Activated T-cell treated with anti-CD3 and anti-CD28 coated beads, Interleukin-2, amount 50 U/mL, for 1 hour (primary cell): ENCODE measurements around the gene ZNF397.
"Not testable (repeated sequence)": the region's sequence is repeated elsewhere in the genome, so short reads cannot be mapped to it uniquely, and the experiment has no call there.

Experiments used
- DNase-seq: peaks from one replicate; pipeline ENCODE4 v3.0.0-alpha.2; 2020

The ZNF397 gene

DNA sequence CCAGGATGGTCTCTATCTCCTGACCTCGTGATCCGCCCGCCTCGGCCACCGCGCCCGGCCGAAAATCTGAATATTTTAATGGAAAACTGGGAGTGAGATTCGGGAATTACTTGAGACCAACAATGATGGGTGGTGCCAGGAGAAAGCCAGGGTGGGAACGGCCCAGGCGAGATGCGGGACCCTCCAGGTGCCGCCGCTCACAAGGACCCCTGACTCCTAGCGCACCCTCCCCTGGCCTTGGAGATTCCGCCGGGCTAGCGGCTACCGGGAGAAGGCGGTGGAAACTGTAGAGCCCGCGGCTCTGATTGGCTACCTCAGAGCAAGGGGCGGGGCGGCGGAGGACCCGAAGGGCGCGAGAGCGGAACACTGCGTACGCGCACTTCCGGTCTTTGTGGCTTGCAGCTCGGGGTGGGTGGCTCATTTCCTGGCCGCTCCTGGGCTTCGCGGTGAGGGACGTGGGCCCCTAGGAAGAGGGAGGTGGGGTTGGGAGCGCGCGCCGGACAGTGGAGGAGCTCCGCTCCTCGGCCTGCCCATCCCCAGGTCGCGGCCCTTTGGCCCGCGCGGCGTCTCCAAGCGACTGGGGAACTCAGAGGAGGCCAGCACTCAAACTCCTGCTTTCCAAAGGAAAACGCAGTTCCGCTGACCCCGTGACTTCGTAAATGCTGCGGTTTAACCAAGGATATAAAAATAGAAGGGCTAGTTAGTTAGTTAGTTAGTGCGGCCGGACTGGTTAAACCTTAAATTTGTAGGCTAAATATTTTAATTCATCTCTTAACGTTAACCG, at the start of gene ZNF397:
ZNF397 (plus strand) TSS at position 371 of the 784 bp plus-strand sequence. CDS start 1,437 bp downstream, outside the sequence.
- peak; percentile 93 for DNase-seq

GRCh38 chr18:35191698-35192025, 49.2 kb upstream of the ZNF397 start:
- DNase-seq, result no peak

DNA sequence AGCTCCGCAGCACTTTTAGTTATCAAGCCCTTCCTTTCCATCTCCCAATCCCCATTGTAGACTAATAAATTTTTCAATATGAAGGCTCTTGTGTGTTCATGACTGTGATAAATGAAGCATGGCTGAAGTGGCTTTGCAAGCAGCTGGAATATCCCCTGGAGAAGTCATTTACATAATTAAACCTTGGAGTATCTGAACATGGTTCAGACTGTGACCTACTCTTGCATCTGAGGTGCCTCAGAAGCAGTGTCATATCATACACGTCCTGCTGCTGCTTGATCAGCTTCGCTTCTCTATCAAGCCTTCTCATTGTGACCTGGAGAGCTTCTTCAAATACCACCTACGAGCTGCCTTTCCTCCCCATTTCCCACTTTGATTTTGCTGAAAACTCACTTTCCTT, 48.4 kb upstream of the ZNF397 start:
- DNase-seq, result no peak

- DNase-seq, result no peak
These were observed 47.5 kb upstream of the ZNF397 start for GRCh38 chr18:35193316-35193715.

DNA sequence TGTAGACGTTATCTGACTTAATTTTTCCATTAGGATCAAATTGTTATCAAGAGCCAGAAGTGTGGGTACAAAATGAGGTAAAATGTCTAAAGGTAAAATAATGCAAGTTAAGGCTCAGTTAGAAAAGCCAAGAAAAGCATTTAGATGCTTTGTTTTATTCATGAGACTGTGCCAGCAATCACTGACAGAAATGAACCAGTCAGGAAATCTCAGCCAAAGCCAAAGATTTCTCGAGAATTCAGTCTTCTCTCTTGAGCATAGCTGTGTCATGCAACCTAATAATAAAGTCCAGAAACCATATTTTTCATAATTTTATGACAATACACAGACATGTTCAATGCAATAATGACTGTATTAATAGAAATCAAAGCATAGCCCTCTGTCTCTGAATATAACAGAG, 43.5 kb upstream of the ZNF397 start:
- DNase-seq, result no peak

- no peak for DNase-seq
These were observed 39.4 kb upstream of the ZNF397 start for GRCh38 chr18:35201256-35201931.

GRCh38 chr18:35203067-35203466, 37.8 kb upstream of the ZNF397 start:
- no peak for DNase-seq

GRCh38 chr18:35205199-35205712, 35.6 kb upstream of the ZNF397 start:
- DNase-seq, result no peak

- DNase-seq, result not testable (repeated sequence)
These were observed 34.9 kb upstream of the ZNF397 start for GRCh38 chr18:35205746-35206458.

DNA sequence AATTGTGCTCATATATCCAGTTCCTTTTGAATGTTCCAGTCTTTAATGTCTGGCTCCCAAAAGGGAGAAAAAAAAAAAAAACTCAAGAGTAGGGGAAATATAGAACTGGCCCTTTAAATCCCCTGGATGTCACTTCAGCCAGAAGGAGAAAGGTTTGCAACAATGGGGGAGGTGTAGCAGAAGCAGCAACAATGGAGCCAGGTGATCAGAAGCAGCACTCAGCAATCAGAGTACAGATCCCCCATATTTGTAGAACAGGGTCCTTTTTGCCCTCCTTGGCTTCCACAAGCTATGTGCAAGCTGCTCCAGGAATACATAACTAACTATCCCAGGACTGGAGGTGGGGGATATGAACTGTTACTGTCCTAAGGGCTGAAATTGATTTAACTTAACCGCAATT, 25.8 kb upstream of the ZNF397 start:
- DNase-seq, result no peak

DNA sequence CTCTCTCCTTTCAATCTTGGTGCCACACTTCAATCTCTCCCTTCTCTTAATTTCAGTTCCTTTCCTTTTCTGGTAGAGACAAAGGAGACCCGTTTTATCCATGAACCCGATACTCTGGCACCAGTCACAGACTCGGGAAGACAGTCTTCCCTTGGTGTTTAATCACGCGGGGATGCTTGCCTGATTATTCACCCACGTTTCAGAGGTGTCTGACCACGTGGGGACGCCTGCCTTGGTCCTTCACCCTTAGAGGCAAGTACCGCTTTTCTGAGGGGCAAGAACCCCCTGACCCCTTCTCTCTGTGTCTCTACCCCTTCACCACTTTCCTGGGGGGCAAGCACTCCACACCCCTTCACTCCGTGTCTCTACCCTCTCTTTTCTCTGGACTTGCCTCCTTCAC, 24.2 kb upstream of the ZNF397 start:
- not testable (repeated sequence) for DNase-seq

DNA sequence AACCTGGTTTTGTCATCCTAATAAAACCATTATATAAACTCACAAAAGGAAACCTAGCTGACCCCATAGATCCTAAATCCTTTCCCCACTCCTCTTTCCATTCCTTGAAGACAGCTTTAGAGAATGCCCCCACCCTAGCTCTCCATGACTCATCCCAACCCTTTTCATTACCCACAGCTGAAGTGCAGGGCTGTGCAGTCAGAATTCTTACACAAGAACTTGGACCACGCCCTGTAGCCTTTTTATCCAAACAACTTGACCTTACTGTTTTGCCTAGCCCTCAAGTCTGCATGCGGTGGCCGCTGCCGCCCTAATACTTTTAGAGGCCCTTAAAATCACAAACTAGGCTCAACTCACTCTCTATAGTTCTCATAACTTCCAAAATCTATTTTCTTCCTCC, 21.5 kb upstream of the ZNF397 start:
- DNase-seq, result not testable (repeated sequence)

- no peak for DNase-seq
These were observed 20.4 kb upstream of the ZNF397 start for GRCh38 chr18:35220424-35220823.

DNA sequence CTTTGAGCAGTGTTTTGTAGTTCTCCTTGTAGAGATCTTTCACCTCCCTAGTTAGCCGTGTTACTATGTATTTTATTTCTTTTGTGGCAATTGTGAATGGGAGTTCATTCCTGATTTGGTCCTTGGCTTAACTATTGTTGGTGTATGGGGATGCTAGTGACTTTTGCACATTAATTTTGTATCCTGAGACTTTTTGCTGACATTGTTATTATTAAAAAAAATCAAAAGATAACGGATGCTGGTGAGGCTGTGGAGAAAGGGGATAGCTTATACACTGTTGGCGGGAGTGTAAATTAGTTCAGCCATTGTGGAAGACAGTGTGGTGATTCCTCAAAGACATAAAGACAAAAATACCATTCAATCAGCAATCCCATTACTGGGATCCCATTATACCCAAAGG, 17.0 kb upstream of the ZNF397 start:
- no peak for DNase-seq

DNA sequence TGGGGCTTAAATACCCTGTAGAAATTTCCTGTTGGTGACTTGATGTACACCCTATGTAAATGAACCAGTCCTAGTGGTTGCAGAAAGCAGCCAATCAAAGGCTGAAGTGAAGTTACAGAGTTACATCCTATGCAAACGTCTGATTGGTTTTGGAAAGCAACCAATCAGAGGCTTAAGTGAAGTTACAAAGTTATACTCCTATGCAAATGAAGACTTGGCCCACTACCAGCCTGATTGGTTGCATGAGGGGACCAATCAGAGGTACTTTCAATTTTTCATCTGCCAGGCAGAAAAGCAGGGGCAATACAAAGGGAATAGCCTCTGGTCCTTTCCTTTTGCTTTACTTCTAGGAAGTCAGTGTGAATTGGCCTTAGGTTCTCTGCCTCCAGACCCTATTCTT, 13.6 kb upstream of the ZNF397 start:
- no peak for DNase-seq

DNA sequence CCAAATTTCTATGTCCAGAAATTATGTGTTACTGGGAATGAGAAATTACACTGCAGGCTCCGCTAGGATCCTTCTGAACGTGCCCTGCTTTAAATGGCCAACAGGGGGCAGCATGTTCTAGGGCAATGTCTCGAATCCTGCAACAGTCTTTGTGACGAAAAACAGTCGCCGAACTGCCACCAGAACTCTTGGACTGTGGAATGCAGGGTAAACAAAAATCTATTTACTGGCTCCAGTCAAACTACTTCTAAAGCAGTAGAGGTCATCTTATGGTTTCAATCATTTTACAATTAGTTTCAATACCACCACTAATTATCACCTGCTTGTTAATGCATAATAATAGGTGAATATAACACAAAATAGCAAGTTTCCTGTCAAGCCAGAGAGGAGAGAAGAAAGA, 9.8 kb upstream of the ZNF397 start:
- DNase-seq, result peak; percentile 77

GRCh38 chr18:35236571-35237363, 4.1 kb upstream of the ZNF397 start:
- no peak for DNase-seq

DNA sequence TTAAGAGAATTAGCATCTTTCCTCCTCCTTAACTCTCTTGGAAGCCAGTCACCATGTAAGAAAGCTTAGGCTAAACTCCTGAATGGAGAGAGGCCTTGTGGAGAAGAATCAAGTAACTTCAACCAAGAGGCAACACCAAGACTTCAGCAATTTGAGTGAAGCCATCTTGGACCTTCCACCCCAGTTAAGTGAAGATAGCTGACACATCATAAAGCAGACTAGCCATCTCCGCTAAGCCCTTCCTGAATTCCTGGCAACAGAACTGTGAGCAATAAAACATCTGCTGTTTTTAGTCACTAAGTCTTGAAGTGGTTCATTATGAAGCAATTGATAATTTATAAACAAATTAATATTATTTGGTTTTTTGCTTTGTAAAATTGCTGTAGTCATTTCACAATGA, 1.5 kb upstream of the ZNF397 start:
- no peak for DNase-seq

DNA sequence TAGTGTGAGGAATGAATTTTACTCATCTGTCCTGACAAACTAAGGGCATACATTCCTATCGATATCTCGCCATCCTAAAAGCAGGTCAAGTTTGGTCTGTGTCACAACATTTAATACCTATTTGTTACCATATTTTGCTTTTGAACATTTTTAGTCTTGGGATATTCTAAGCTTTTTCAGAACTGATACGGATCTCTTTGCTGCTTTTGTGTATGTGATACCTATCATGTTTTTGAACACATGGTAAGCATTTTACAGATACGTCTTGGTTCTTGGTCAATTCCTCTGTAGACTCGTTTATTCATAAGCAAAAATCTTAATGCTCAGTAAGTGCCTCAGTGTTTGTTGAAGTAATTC, 592 bp downstream of the ZNF397 start:
- DNase-seq, result no peak

- DNase-seq, result no peak
These were observed 1.6 kb downstream of the ZNF397 start for GRCh38 chr18:35242426-35242825.

GRCh38 chr18:35244671-35245070, 3.8 kb downstream of the ZNF397 start:
- no peak for DNase-seq

- no peak for DNase-seq
These were observed 5.0 kb downstream of the ZNF397 start for GRCh38 chr18:35245719-35246317.

DNA sequence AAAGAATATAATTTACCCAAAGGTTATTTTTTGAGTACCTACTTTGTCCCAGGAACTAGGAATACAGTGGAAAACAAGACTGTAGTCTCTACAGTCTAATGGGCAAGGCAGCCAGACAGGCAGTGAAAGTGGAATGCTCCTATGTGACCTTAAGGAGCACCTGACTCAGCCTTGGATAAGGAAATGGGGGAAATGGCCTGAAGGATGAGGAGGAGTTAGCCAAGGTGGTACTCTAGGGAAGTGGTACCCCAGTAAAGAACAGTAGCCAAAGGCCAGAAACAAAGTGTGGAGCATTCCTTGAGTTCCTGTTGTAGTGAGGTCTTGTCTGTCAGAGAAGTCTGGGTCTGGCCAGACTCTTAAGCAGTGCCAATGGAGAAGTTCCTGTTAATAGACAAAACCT, 6.0 kb downstream of the ZNF397 start:
- no peak for DNase-seq
